ENCODE measurements around the gene MALT1. TPM values are rescaled to one million over a fixed set of nuclear protein-coding genes. Genes with fewer than 3 reads are reported as not detected.

MALT1 gene
- total and polyA plus RNA-seq, 2 donors from 2014 or later: 10.4 to 39.4 TPM

DNA sequence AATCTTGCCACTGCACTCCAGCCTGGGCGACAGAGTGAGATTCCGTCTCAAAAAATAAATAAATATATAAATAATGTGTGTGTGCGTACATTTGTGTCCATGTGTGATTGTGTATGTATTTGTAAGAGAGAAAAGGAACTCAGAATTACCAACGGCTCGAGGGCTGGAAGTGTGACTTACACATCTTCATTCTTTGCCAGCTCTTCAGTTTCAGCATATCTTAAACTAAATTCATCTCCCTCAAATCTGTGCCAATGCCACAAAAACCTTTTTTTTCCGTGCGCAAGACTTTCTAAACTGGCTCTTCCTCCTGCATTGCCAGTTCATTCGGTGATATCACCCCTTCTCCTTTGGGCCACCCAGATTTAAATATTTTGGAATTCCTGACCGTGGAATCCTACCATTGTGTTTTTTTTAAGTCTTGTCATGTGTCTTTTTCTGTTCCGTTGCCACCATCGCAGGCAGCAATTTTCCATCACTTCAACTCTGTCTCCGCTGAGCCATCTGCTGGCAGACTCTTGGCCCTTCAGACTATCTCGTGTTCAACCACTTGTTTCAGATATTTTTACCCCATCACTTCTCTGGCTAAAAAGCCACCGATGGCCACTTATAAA, 116.4 kb downstream of the MALT1 start:
- Histone ChIP-seq H3K9ac (ENCODE audit: low read length in 3 of 3) (no peak overlapping the region), H3K27me3 (ENCODE audit: control insufficient read depth, insufficient read depth, low read length) (no peaks in the 10 kb centered on the region), H3K9me3 (ENCODE audit: control insufficient read depth in 2 of 3, insufficient read depth in 1 of 3, low read length in 3 of 3) (no peaks in the 10 kb centered on the region), H3K27ac (ENCODE audit: low read depth in 2 of 2, low read length in 2 of 2) (no peak overlapping the region), H3K4me3 (ENCODE audit: low read length in 3 of 3) (no peak overlapping the region), H3K36me3 (ENCODE audit: control insufficient read depth in 2 of 3, insufficient read depth in 3 of 3, low read length in 3 of 3) (no peaks in the 10 kb centered on the region), H3K4me1 (ENCODE audit: control insufficient read depth in 2 of 3, insufficient read depth in 2 of 3, low read depth in 1 of 3, low read length in 3 of 3) (peaks cover 0 to 14% (median 0%) of the 10 kb centered on the region in 3 donors)
- DNase-seq: no peak
- intact Hi-C loops (cut with DNase I): no loop called here
- no peak for FAIRE-seq
- TF ChIP-seq, protein P1, sequence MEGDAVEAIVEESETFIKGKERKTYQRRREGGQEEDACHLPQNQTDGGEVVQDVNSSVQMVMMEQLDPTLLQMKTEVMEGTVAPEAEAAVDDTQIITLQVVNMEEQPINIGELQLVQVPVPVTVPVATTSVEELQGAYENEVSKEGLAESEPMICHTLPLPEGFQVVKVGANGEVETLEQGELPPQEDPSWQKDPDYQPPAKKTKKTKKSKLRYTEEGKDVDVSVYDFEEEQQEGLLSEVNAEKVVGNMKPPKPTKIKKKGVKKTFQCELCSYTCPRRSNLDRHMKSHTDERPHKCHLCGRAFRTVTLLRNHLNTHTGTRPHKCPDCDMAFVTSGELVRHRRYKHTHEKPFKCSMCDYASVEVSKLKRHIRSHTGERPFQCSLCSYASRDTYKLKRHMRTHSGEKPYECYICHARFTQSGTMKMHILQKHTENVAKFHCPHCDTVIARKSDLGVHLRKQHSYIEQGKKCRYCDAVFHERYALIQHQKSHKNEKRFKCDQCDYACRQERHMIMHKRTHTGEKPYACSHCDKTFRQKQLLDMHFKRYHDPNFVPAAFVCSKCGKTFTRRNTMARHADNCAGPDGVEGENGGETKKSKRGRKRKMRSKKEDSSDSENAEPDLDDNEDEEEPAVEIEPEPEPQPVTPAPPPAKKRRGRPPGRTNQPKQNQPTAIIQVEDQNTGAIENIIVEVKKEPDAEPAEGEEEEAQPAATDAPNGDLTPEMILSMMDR (IDR thresholded peaks at IDR 0.05; ENCODE audit: borderline replicate concordance, extremely low read depth, insufficient read depth): no peak

DNA sequence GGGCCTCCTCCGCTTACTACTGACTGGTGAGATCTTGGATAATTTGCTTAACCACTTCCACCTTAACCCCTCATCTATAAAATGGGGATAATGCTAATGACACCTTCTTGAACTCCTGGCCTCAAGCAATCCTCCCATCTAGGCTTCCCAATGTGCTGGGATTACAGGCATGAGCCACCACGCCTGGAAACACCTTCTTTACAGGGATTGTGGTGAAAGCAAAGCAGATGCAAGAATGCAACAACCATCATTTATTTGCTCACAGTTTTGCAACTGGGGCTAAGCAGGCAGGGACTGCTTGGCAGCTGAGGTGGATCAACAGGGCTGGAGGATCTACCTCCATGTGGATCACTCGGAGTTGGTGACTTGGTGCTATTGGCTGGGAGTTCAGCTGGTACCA, 117.2 kb downstream of the MALT1 start:
- Histone ChIP-seq H3K9me3 (ENCODE audit: control insufficient read depth in 2 of 3, insufficient read depth in 1 of 3, low read length in 3 of 3) (no peaks in the 10 kb centered on the region), H3K9ac (ENCODE audit: low read length in 3 of 3) (no peak overlapping the region), H3K27ac (ENCODE audit: low read depth in 2 of 2, low read length in 2 of 2) (peak overlapping the region in 1 of 2 donors; percentile 34), H3K36me3 (ENCODE audit: control insufficient read depth in 2 of 3, insufficient read depth in 3 of 3, low read length in 3 of 3) (no peaks in the 10 kb centered on the region), H3K27me3 (ENCODE audit: control insufficient read depth, insufficient read depth, low read length) (no peaks in the 10 kb centered on the region), H3K4me3 (ENCODE audit: low read length in 3 of 3) (no peak overlapping the region), H3K4me1 (ENCODE audit: control insufficient read depth in 2 of 3, insufficient read depth in 2 of 3, low read depth in 1 of 3, low read length in 3 of 3) (peaks cover 0 to 14% (median 0%) of the 10 kb centered on the region in 3 donors)
- DNase-seq (no peak), FAIRE-seq (no peak)
- intact Hi-C loops (cut with DNase I): no loop called here
- TF ChIP-seq, protein P1 (IDR thresholded peaks at IDR 0.05; ENCODE audit: borderline replicate concordance, extremely low read depth, insufficient read depth): no peak

DNA sequence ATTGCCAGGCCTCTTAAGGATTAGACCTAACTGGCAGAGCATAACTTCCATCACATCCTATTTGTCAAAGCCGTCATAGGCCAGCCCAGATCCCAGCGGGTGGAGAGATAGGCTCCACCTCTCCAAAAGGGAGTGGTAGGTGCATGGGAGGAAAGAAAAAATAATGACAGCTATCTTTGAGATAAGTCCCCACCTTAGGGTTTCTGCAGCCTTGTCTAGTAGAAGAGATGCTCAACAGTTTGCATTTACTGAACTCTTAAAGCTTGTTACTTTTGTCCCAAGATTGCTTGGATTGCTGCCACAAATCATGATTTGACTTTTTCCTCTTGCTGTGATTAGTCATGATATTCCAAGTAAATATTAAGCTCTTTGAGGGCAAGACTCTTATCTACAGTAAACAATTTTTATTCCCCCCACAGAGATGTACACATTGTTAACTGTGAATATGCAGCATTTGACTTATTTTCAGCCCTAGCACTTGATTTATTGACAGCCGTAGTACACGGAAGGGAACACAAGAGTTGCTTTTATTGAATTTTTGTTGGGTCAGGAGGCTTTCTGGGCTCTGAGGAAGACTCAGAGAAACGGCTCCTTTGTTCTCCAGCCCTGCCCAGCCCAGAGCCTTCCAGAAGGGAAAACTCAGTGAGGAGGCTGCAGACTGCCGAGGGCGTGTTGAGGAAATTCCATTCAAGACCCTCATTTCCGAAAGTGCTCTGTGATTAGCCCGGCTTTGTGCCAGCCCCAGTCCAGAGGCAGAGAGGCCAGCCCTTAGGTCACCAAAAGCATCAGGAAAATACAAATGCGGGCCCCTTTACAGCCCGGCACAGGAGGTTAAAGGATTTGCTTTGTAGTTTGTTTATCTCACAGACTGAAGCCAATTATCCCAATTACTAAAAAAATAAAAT, 118.0 kb downstream of the MALT1 start:
- intact Hi-C loops (cut with DNase I): no loop called here

More for the DNA sequence above, 118.0 kb downstream of the MALT1 start:
- no peaks in the 10 kb centered on the region for H3K36me3 ChIP-seq (ENCODE audit: control insufficient read depth in 2 of 3, insufficient read depth in 3 of 3, low read length in 3 of 3)
- H3K27me3 ChIP-seq (ENCODE audit: control insufficient read depth, insufficient read depth, low read length): no peaks in the 10 kb centered on the region
- peaks cover 0 to 14% (median 0%) of the 10 kb centered on the region in 3 donors for H3K4me1 ChIP-seq (ENCODE audit: control insufficient read depth in 2 of 3, insufficient read depth in 2 of 3, low read depth in 1 of 3, low read length in 3 of 3)
- peak overlapping the region; percentile 51 to 59 for H3K27ac ChIP-seq (ENCODE audit: low read depth in 2 of 2, low read length in 2 of 2)
- H3K9ac ChIP-seq (ENCODE audit: low read length in 3 of 3): no peak overlapping the region
- no peak overlapping the region for H3K4me3 ChIP-seq (ENCODE audit: low read length in 3 of 3)
- peak; percentile 72 to 96 (median 88) for DNase-seq
- H3K9me3 ChIP-seq (ENCODE audit: control insufficient read depth in 2 of 3, insufficient read depth in 1 of 3, low read length in 3 of 3): no peaks in the 10 kb centered on the region
- TF ChIP-seq, protein P1 (IDR thresholded peaks at IDR 0.05; ENCODE audit: borderline replicate concordance, extremely low read depth, insufficient read depth): no peak
- FAIRE-seq: no peak
